Measurements from ENCODE around the gene CAMK2N1.

Gene CAMK2N1

GRCh38 chr1:20478057-20478635 is 7.9 kb downstream of the CAMK2N1 start:
- no peak for TF ChIP-seq CTCF (IDR thresholded peaks at IDR 0.05; ENCODE audit: low read depth, low read length, missing control alignments)
- no peak overlapping the region for H3K4me3 ChIP-seq (ENCODE audit: low read depth, low read length)
- in situ Hi-C loops (cut with HindIII; ENCODE audit: low sequenced_read_pairs) = loop anchor here (10.0 kb wide), 1 partner anchor 263 kb away; no protein-coding TSS in a partner anchor
- no peak for DNase-seq (ENCODE audit: low read depth)

- in situ Hi-C loops (cut with HindIII; ENCODE audit: low sequenced_read_pairs) = loop anchor here (10.0 kb wide), 1 partner anchor 263 kb away; no protein-coding TSS in a partner anchor
- no peak for TF ChIP-seq CTCF (IDR thresholded peaks at IDR 0.05; ENCODE audit: low read depth, low read length, missing control alignments)
- H3K4me3 ChIP-seq (ENCODE audit: low read depth, low read length) = no peak overlapping the region
- peak; percentile 45 for DNase-seq (ENCODE audit: low read depth)
Observed at GRCh38 chr1:20477348-20478056, 8.5 kb downstream of the CAMK2N1 start.

DNA sequence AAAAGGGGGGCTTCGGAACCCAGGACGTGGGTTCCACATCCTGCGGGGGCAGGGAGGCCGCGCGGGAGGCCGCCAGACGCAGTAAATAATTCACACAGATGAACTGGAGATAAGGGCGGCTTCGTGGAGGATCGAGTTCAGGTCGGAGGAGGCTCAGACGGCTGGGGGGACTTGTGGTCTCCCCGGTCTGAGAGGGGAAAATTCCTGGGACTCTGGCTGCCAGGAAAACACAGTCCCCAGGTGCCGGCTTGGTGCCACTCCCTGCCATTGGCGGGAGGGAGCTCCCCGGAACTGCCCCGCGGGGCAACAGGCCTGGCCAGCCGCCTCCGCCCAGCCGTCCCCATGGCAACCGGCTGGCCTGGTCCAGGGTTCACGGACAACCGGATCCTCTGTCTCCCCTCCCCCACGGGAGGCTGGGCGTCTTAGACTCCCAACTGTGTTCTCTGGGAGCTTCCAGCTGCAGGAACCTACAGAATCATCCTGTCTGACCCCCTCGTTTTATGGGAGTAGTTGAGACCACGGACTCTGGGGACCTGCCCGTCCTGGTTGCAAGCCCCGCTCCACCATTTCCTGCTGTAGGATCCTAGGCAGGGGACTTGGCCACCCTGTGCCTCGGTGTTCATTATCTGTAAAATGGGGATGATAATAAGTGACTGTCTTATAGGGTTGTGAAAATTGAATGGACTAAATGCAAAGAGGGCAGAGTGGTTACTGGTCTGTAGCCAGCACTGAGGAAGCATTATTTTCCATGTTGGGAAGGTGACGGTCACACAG is 9.6 kb downstream of the CAMK2N1 start:
- TF ChIP-seq CTCF (IDR thresholded peaks at IDR 0.05; ENCODE audit: low read depth, low read length, missing control alignments) = no peak
- H3K4me3 ChIP-seq (ENCODE audit: low read depth, low read length) = no peak overlapping the region
- no peak for DNase-seq (ENCODE audit: low read depth)
- in situ Hi-C loops (cut with HindIII; ENCODE audit: low sequenced_read_pairs) = loop anchor here (10.0 kb wide), 1 partner anchor 262 kb away; no protein-coding TSS in a partner anchor

GRCh38 chr1:20474996-20475395 is 11.0 kb downstream of the CAMK2N1 start:
- in situ Hi-C loops (cut with HindIII; ENCODE audit: low sequenced_read_pairs) = loop anchor here (10.0 kb wide), 1 partner anchor 260 kb away; no protein-coding TSS in a partner anchor
- H3K4me3 ChIP-seq (ENCODE audit: low read depth, low read length) = no peak overlapping the region
- DNase-seq (ENCODE audit: low read depth) = no peak
- no peak for TF ChIP-seq CTCF (IDR thresholded peaks at IDR 0.05; ENCODE audit: low read depth, low read length, missing control alignments)

DNA sequence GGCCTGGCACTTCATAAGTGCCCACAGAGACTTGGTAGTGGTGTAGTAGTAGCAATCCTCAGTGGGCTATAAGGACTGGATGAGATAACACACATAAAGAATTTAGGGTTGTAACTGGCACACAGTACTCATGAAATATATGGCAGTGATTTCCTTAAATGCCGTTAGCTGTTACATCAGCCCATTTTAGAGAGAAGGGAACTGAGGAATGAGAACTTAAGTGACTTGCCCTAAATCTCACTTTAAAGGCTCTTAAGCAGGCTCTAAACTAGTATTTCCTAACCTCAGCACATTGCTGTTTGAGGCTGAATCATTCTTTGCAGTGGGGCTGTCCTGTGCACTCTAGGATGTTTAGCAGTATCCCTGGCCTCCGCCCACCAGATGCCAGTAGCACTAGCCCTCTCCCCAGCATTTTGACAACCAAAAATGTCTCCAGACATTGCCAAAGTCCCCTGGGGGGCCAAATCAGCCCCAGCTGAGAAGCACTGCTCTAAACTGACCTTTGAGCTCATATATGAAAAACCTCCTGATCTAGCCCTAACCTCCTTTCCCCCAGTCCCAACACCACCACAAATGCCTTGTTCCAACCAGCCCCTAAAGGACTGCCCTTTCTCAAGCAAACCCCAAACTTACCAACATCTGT is 11.6 kb downstream of the CAMK2N1 start:
- no peak for TF ChIP-seq CTCF (IDR thresholded peaks at IDR 0.05; ENCODE audit: low read depth, low read length, missing control alignments)
- H3K4me3 ChIP-seq (ENCODE audit: low read depth, low read length) = no peak overlapping the region
- in situ Hi-C loops (cut with HindIII; ENCODE audit: low sequenced_read_pairs) = loop anchor here (10.0 kb wide), 1 partner anchor 260 kb away; no protein-coding TSS in a partner anchor
- no peak for DNase-seq (ENCODE audit: low read depth)

GRCh38 chr1:20473894-20474293 is 12.1 kb downstream of the CAMK2N1 start:
- no peak for TF ChIP-seq CTCF (IDR thresholded peaks at IDR 0.05; ENCODE audit: low read depth, low read length, missing control alignments)
- no peak overlapping the region for H3K4me3 ChIP-seq (ENCODE audit: low read depth, low read length)
- no peak for DNase-seq (ENCODE audit: low read depth)
- in situ Hi-C loops (cut with HindIII; ENCODE audit: low sequenced_read_pairs) = loop anchor here (10.0 kb wide), 1 partner anchor 259 kb away; no protein-coding TSS in a partner anchor
